Activated CD8-positive, alpha-beta memory T cell treated with anti-CD3 and anti-CD28 coated beads, Interleukin-2, amount 50 U/mL, for 48 hours (primary cell): ENCODE results near the gene RNF213.
A peak's percentile ranks its signal among the peaks of the same experiment; 100 is the strongest.
"Not testable (repeated sequence)": the region's sequence is repeated elsewhere in the genome, so short reads cannot be mapped to it uniquely, and the experiment has no call there.

Experiments
- DNase-seq: peaks from one replicate; pipeline ENCODE4 v3.0.0-alpha.2; 2020

RNF213 gene

GRCh38 chr17:80253631-80254395 is 6.8 kb upstream of the RNF213 start:
- no peak for DNase-seq

GRCh38 chr17:80254396-80255251 is 6.0 kb upstream of the RNF213 start:
- peak; percentile 76 for DNase-seq

- DNase-seq: no peak
These were observed 4.7 kb upstream of the RNF213 start for GRCh38 chr17:80256034-80256350.

- DNase-seq: no peak
These were observed 2.9 kb upstream of the RNF213 start for GRCh38 chr17:80257716-80258213.

- DNase-seq: not testable (repeated sequence)
These were observed 2.4 kb upstream of the RNF213 start for GRCh38 chr17:80258296-80258695.

- no peak for DNase-seq
These were observed 1.1 kb upstream of the RNF213 start for GRCh38 chr17:80259457-80260068.

- peak; percentile 87 for DNase-seq
These were observed 550 bp upstream of the RNF213 start for GRCh38 chr17:80260069-80260535.

GRCh38 chr17:80261159-80261894 is 675 bp downstream of the RNF213 start:
- peak; percentile 82 for DNase-seq

GRCh38 chr17:80261895-80262279 is 1.2 kb downstream of the RNF213 start:
- DNase-seq: no peak

- DNase-seq: no peak
These were observed 1.6 kb downstream of the RNF213 start for GRCh38 chr17:80262291-80262690.

- no peak for DNase-seq
These were observed 2.2 kb downstream of the RNF213 start for GRCh38 chr17:80262775-80263244.

- DNase-seq: peak; percentile 92
These were observed 2.9 kb downstream of the RNF213 start for GRCh38 chr17:80263253-80264204.

- peak; percentile 83 for DNase-seq
These were observed 3.8 kb downstream of the RNF213 start for GRCh38 chr17:80264205-80265075.

- peak; percentile 83 for DNase-seq
These were observed 4.8 kb downstream of the RNF213 start for GRCh38 chr17:80265205-80266068.

- DNase-seq: no peak
These were observed 6.7 kb downstream of the RNF213 start for GRCh38 chr17:80267391-80267790.

- no peak for DNase-seq
These were observed 7.8 kb downstream of the RNF213 start for GRCh38 chr17:80268427-80268826.

GRCh38 chr17:80269405-80269807 is 8.8 kb downstream of the RNF213 start:
- DNase-seq: no peak

GRCh38 chr17:80270104-80270503 is 9.5 kb downstream of the RNF213 start:
- DNase-seq: no peak

GRCh38 chr17:80270836-80271235 is 10.2 kb downstream of the RNF213 start:
- DNase-seq: peak; percentile 79
